Ecto neural progenitor cell (in vitro differentiated cells): Measurements from ENCODE around the gene MED12L.
A peak's percentile ranks its signal among the peaks of the same experiment; 100 is the strongest.
"Not testable (repeated sequence)": the region's sequence is repeated elsewhere in the genome, so short reads cannot be mapped to it uniquely, and the experiment has no call there.

ENCODE experiments used
- DNase-seq: peaks from one replicate; pipeline ENCODE4 v3.0.0-alpha.2; 2018; ENCODE audit warnings: low spot score

The MED12L gene

GRCh38 chr3:151210676-151211381, 125.4 kb downstream of the MED12L start:
- no peak for DNase-seq

- no peak for DNase-seq
Measured at GRCh38 chr3:151213151-151213550, 127.7 kb downstream of the MED12L start.

GRCh38 chr3:151213881-151214280, 128.4 kb downstream of the MED12L start:
- no peak for DNase-seq

GRCh38 chr3:151214459-151214858, 129.0 kb downstream of the MED12L start:
- DNase-seq = no peak

- DNase-seq = no peak
Measured at GRCh38 chr3:151216641-151217607, 131.5 kb downstream of the MED12L start.

GRCh38 chr3:151218136-151218535, 132.7 kb downstream of the MED12L start:
- DNase-seq = no peak

GRCh38 chr3:151219056-151219455, 133.6 kb downstream of the MED12L start:
- DNase-seq = no peak

- no peak for DNase-seq
Measured at GRCh38 chr3:151224268-151224866, 138.9 kb downstream of the MED12L start.

GRCh38 chr3:151225040-151225975, 139.8 kb downstream of the MED12L start:
- no peak for DNase-seq

- no peak for DNase-seq
Measured at GRCh38 chr3:151226088-151226563, 140.7 kb downstream of the MED12L start.

GRCh38 chr3:151226825-151227224, 141.4 kb downstream of the MED12L start:
- DNase-seq = no peak

GRCh38 chr3:151227266-151227806, 141.9 kb downstream of the MED12L start:
- no peak for DNase-seq

GRCh38 chr3:151227807-151228665, 142.6 kb downstream of the MED12L start:
- peak; percentile 82 for DNase-seq

- no peak for DNase-seq
Measured at GRCh38 chr3:151228666-151229040, 143.2 kb downstream of the MED12L start.

- DNase-seq = no peak
Measured at GRCh38 chr3:151230646-151231045, 145.2 kb downstream of the MED12L start.

- not testable (repeated sequence) for DNase-seq
Measured at GRCh38 chr3:151232403-151232802, 146.9 kb downstream of the MED12L start.

- DNase-seq = no peak
Measured at GRCh38 chr3:151232991-151233390, 147.5 kb downstream of the MED12L start.

GRCh38 chr3:151234825-151235224, 149.4 kb downstream of the MED12L start:
- no peak for DNase-seq

GRCh38 chr3:151236316-151236715, 150.9 kb downstream of the MED12L start:
- DNase-seq = no peak

- no peak for DNase-seq
Measured at GRCh38 chr3:151236736-151237135, 151.3 kb downstream of the MED12L start.
